NCI-H460 (cell line): ENCODE data around the gene VPS13D. TPM values are rescaled to one million over a fixed set of nuclear protein-coding genes. Genes with fewer than 3 reads are reported as not detected.

Source experiments
- DNase-seq: peaks from one replicate; pipeline ENCODE4 v3.0.0-alpha.2; 2016; ENCODE audit warnings: low read depth; ENCODE audit errors: extremely low read depth
- total RNA-seq: library from RNA; depleted of rRNA; stranded (reverse); fragments of >200 nt; shearing (Covaris generic); gene quantifications from 2 replicates; pipeline ENCODE4 v1.2.3, GENCODE V29; 2014

VPS13D gene
- total RNA-seq, 1 experiment from 2014 or later = 13.7 TPM

DNA sequence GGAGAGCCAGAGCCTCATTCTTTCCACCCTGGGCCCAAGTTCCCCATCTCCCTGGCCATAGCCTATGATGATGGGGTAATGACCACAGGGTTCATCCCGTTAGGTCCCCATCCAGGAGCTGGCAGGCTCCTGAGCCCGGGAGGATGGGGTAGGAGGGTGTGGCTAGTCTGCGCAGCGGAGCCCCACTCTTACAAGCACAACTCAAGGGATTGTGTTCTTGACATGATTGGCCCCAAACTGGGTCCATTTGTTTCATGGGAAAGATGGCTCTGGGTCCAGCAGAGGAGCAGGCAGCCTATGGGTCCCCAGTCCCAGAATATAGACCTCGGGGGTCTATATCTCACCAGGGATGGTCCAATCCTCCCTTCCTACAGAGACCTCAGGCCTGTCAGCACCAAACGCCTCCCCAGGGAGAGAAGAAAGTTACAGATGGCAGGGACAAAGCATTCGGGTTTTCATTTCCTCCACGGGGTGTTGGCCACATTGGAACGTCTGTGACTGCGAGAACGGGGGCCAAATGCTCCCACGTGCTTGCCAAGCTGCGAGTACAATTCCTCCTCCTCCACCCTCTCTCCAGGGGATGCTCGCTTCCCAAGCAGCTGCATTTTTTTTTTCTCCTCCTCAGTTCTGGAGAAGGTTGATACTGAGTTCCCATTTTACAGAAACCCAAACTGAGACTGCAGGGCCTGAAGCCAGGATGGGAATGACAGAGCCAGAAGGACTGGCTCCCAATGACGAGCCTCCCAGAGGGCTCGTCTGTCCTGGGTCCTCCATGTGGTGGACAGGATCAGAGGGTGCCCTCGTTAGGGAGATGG is 317.1 kb downstream of the VPS13D start:
- no peak for DNase-seq

- no peak for DNase-seq
Observed at GRCh38 chr1:12547586-12548225, 317.9 kb downstream of the VPS13D start.

GRCh38 chr1:12548279-12548972 is 318.6 kb downstream of the VPS13D start:
- DNase-seq = no peak

GRCh38 chr1:12548973-12549459 is 319.2 kb downstream of the VPS13D start:
- no peak for DNase-seq

GRCh38 chr1:12549460-12550349 is 319.9 kb downstream of the VPS13D start:
- DNase-seq = no peak

- no peak for DNase-seq
Observed at GRCh38 chr1:12551584-12551983, 321.8 kb downstream of the VPS13D start.

GRCh38 chr1:12552111-12552888 is 322.5 kb downstream of the VPS13D start:
- no peak for DNase-seq

- DNase-seq = no peak
Observed at GRCh38 chr1:12552951-12553921, 323.4 kb downstream of the VPS13D start.

DNA sequence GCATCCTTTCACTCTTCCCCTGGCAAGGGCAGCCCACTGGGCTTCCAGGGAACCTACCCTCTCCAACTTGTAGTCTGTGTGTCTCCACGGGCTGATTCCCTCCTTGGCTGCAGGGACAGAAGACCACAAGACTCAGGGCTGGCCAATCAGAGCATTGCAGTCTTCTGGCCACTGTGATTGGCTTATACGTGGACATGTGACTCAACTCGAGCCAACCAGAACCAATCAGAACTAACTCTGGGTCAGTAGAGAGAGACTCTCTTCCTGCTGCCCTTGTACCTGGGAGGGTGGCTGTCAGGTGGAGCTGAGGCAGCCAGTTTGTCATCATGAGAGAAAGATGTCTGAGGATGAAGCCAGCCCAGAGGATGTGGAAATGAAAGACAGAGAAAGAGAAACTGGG is 324.1 kb downstream of the VPS13D start:
- DNase-seq = no peak

DNA sequence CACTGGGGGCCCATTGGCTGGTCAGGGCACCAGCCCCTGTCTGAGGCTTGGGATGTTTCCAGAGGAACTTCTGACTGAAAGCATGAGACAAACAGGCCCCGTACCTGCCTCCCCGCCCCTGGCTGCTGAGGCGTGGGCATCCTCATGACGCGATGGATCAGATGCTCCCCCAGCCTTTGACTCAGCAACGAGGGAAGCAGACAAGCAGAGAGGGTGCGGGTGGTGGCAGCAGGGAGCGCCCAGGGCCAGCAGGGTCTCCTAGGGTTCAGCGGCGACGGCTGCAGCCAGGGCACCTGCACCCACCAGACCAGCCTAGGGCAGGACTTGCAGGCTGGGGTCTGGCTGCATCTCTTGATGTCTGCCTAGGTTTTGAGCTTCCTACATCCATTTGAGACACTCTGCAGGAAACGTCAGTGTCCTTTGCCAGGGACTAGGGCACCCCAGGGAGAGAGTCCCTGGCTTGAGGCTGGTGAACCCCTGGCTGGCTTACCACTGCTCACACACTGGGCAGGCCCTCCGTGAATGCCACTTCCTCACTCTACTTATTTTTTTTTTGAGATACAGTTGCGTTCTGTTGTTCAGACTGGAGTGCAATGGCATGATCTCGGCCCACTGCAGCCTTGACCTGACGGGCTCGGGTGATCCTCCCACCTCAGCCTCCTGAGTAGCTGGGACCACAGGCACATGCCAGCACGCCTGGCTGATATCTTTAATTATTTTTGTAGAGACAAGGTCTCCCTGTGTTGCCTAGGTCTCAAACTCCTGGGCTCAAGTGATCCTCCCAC is 324.9 kb downstream of the VPS13D start:
- DNase-seq = no peak

- no peak for DNase-seq
Observed at GRCh38 chr1:12555411-12556367, 325.9 kb downstream of the VPS13D start.

GRCh38 chr1:12556368-12556930 is 326.6 kb downstream of the VPS13D start:
- DNase-seq = no peak

- DNase-seq = no peak
Observed at GRCh38 chr1:12556957-12557935, 327.4 kb downstream of the VPS13D start.

DNA sequence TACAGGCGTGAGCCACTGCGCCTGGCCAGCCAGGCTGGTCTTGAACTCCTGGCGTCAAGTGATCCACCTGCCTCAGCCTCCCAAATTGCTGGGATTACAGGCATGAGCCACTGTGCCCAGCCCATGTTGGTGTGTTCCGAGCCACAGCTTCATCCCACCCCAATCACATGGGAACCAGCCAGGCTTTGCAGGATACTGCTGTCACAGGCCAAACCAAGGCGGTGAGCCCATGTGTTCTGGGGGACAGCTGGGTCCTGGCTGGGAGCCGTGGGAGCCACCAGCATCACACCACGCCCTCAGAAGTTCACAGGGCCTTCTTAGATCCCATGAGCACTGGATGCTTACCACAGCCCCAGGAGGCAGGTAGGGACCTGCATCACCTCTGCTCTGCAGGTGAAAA is 331.3 kb downstream of the VPS13D start:
- no peak for DNase-seq
